ENCODE data around the gene DNAH6.

DNAH6 gene

DNA sequence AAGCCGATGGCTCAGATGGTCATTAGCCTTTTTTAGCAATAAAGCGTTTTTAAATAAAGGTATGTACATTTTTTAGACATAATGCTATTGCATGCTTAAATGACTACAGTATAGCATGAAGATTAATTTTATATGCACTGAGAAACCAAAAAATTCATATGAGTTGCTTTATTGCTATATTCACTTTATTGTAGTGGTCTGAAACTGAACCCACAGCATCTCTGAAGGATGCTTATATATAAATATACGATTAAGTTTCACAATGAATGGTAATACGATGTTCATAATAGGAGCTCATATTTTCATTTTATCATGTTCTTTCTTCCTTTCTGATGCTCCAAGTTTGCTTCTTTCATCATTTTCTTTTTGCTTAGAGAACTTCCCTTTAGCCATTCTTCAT, 132.8 kb downstream of the DNAH6 start:
- Histone ChIP-seq H3K27ac (ENCODE audit: low read depth, low read length) (no peak overlapping the region), H3K4me1 (ENCODE audit: control insufficient read depth, insufficient read depth, low read length, unreplicated experiment) (no peaks in the 10 kb centered on the region), H3K27me3 (ENCODE audit: insufficient read depth, low read length) (peaks cover 91% of the 10 kb centered on the region), H3K79me2 (ENCODE audit: control insufficient read depth, insufficient read depth, low read length, unreplicated experiment) (no peaks in the 10 kb centered on the region), H3K4me3 (ENCODE audit: low read depth, low read length) (no peak overlapping the region), H3K36me3 (ENCODE audit: insufficient read depth, low read length) (no peaks in the 10 kb centered on the region), H2AFZ (ENCODE audit: low read length, unreplicated experiment) (no peak overlapping the region)

GRCh38 chr2:84649487-84650142, 133.3 kb downstream of the DNAH6 start:
- Histone ChIP-seq H2AFZ (ENCODE audit: low read length, unreplicated experiment) (no peak overlapping the region), H3K4me3 (ENCODE audit: low read depth, low read length) (no peak overlapping the region), H3K79me2 (ENCODE audit: control insufficient read depth, insufficient read depth, low read length, unreplicated experiment) (no peaks in the 10 kb centered on the region), H3K27me3 (ENCODE audit: insufficient read depth, low read length) (peaks cover 91% of the 10 kb centered on the region), H3K27ac (ENCODE audit: low read depth, low read length) (no peak overlapping the region), H3K36me3 (ENCODE audit: insufficient read depth, low read length) (no peaks in the 10 kb centered on the region), H3K4me1 (ENCODE audit: control insufficient read depth, insufficient read depth, low read length, unreplicated experiment) (no peaks in the 10 kb centered on the region)

GRCh38 chr2:84652431-84652830, 136.1 kb downstream of the DNAH6 start:
- H3K4me3 ChIP-seq (ENCODE audit: low read depth, low read length) = no peak overlapping the region
- peaks cover 94% of the 10 kb centered on the region for H3K27me3 ChIP-seq (ENCODE audit: insufficient read depth, low read length)
- no peaks in the 10 kb centered on the region for H3K79me2 ChIP-seq (ENCODE audit: control insufficient read depth, insufficient read depth, low read length, unreplicated experiment)
- no peaks in the 10 kb centered on the region for H3K4me1 ChIP-seq (ENCODE audit: control insufficient read depth, insufficient read depth, low read length, unreplicated experiment)
- no peaks in the 10 kb centered on the region for H3K36me3 ChIP-seq (ENCODE audit: insufficient read depth, low read length)
- no peak overlapping the region for H2AFZ ChIP-seq (ENCODE audit: low read length, unreplicated experiment)
- no peak overlapping the region for H3K27ac ChIP-seq (ENCODE audit: low read depth, low read length)

GRCh38 chr2:84653302-84653701, 137.0 kb downstream of the DNAH6 start:
- H3K36me3 ChIP-seq (ENCODE audit: insufficient read depth, low read length) = no peaks in the 10 kb centered on the region
- H3K27ac ChIP-seq (ENCODE audit: low read depth, low read length) = no peak overlapping the region
- H2AFZ ChIP-seq (ENCODE audit: low read length, unreplicated experiment) = no peak overlapping the region
- H3K4me1 ChIP-seq (ENCODE audit: control insufficient read depth, insufficient read depth, low read length, unreplicated experiment) = no peaks in the 10 kb centered on the region
- H3K79me2 ChIP-seq (ENCODE audit: control insufficient read depth, insufficient read depth, low read length, unreplicated experiment) = no peaks in the 10 kb centered on the region
- H3K27me3 ChIP-seq (ENCODE audit: insufficient read depth, low read length) = peaks cover 93% of the 10 kb centered on the region
- H3K4me3 ChIP-seq (ENCODE audit: low read depth, low read length) = no peak overlapping the region

DNA sequence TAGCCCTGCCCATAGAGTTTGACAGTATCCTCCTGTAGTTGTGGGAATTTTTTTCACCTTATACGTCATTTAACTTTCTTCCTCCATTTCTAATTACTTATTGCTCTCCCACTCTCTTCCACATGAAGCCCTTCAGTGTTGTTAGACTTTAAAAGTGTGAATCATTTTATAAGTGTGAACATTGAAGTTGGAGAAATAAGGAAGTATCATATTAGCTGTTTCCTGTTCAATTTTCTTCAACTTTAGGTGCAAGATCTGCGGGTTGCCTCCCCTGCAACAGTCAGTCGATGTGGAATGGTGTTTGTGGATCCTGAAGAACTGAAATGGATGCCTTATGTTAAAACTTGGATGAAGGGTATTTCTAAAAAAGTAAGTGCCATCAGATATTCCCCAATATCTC, 138.1 kb downstream of the DNAH6 start:
- Histone ChIP-seq H3K27me3 (ENCODE audit: insufficient read depth, low read length) (peaks cover 88% of the 10 kb centered on the region), H3K79me2 (ENCODE audit: control insufficient read depth, insufficient read depth, low read length, unreplicated experiment) (no peaks in the 10 kb centered on the region), H3K36me3 (ENCODE audit: insufficient read depth, low read length) (no peaks in the 10 kb centered on the region), H3K4me3 (ENCODE audit: low read depth, low read length) (no peak overlapping the region), H3K4me1 (ENCODE audit: control insufficient read depth, insufficient read depth, low read length, unreplicated experiment) (no peaks in the 10 kb centered on the region), H3K27ac (ENCODE audit: low read depth, low read length) (no peak overlapping the region), H2AFZ (ENCODE audit: low read length, unreplicated experiment) (no peak overlapping the region)

DNA sequence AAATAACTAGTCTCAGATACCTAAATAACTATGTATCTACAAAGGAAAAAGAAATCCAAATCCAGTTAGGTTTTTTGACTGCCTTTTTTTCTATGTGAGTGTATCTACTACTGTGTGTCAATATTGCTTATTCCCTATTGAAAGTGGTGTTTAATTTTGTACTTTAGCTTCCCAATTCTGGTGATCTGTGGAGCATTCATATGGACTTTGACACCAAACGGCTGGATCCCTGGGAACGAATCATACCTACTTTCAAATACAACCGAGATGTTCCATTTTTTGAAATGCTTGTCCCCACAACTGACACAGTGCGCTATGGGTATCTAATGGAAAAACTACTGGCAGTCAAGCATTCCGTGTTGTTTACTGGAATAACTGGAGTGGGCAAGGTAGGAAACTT, 152.8 kb downstream of the DNAH6 start:
- H3K79me2 ChIP-seq (ENCODE audit: control insufficient read depth, insufficient read depth, low read length, unreplicated experiment) = no peaks in the 10 kb centered on the region
- H3K4me3 ChIP-seq (ENCODE audit: low read depth, low read length) = no peak overlapping the region
- H3K27me3 ChIP-seq (ENCODE audit: insufficient read depth, low read length) = peaks cover 57% of the 10 kb centered on the region
- H3K36me3 ChIP-seq (ENCODE audit: insufficient read depth, low read length) = no peaks in the 10 kb centered on the region
- H3K27ac ChIP-seq (ENCODE audit: low read depth, low read length) = no peak overlapping the region
- no peaks in the 10 kb centered on the region for H3K4me1 ChIP-seq (ENCODE audit: control insufficient read depth, insufficient read depth, low read length, unreplicated experiment)
- no peak overlapping the region for H2AFZ ChIP-seq (ENCODE audit: low read length, unreplicated experiment)

- Histone ChIP-seq H2AFZ (ENCODE audit: low read length, unreplicated experiment) (no peak overlapping the region), H3K27me3 (ENCODE audit: insufficient read depth, low read length) (peaks cover 72% of the 10 kb centered on the region), H3K79me2 (ENCODE audit: control insufficient read depth, insufficient read depth, low read length, unreplicated experiment) (no peaks in the 10 kb centered on the region), H3K4me1 (ENCODE audit: control insufficient read depth, insufficient read depth, low read length, unreplicated experiment) (no peaks in the 10 kb centered on the region), H3K27ac (ENCODE audit: low read depth, low read length) (no peak overlapping the region), H3K4me3 (ENCODE audit: low read depth, low read length) (no peak overlapping the region), H3K36me3 (ENCODE audit: insufficient read depth, low read length) (no peaks in the 10 kb centered on the region)
These were observed 157.8 kb downstream of the DNAH6 start for GRCh38 chr2:84674099-84674498.

DNA sequence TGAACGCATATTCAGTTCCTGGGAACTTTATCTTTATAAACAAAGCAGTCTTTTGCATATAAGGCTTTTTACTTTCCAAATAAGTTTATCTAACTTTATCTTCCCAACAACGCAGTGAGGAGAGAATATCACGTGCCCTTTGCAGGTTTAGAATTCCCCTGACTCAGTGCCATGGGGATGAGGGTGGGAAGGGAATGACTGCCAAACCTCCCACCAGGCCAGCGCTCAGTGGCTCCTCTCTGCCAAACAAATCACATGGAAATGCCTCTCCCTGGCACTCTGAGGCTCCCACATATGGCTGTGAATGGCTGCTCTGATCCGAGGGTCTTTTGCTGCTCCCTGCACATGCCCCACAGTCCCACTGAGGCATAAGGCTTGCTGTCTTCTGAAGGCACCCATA, 158.3 kb downstream of the DNAH6 start:
- H3K4me1 ChIP-seq (ENCODE audit: control insufficient read depth, insufficient read depth, low read length, unreplicated experiment) = no peaks in the 10 kb centered on the region
- H2AFZ ChIP-seq (ENCODE audit: low read length, unreplicated experiment) = no peak overlapping the region
- H3K27me3 ChIP-seq (ENCODE audit: insufficient read depth, low read length) = peaks cover 72% of the 10 kb centered on the region
- no peaks in the 10 kb centered on the region for H3K79me2 ChIP-seq (ENCODE audit: control insufficient read depth, insufficient read depth, low read length, unreplicated experiment)
- H3K4me3 ChIP-seq (ENCODE audit: low read depth, low read length) = no peak overlapping the region
- H3K27ac ChIP-seq (ENCODE audit: low read depth, low read length) = no peak overlapping the region
- no peaks in the 10 kb centered on the region for H3K36me3 ChIP-seq (ENCODE audit: insufficient read depth, low read length)

GRCh38 chr2:84676295-84676694, 160.0 kb downstream of the DNAH6 start:
- H3K4me3 ChIP-seq (ENCODE audit: low read depth, low read length) = no peak overlapping the region
- peaks cover 68% of the 10 kb centered on the region for H3K27me3 ChIP-seq (ENCODE audit: insufficient read depth, low read length)
- no peaks in the 10 kb centered on the region for H3K79me2 ChIP-seq (ENCODE audit: control insufficient read depth, insufficient read depth, low read length, unreplicated experiment)
- H2AFZ ChIP-seq (ENCODE audit: low read length, unreplicated experiment) = no peak overlapping the region
- no peaks in the 10 kb centered on the region for H3K36me3 ChIP-seq (ENCODE audit: insufficient read depth, low read length)
- no peak overlapping the region for H3K27ac ChIP-seq (ENCODE audit: low read depth, low read length)
- H3K4me1 ChIP-seq (ENCODE audit: control insufficient read depth, insufficient read depth, low read length, unreplicated experiment) = no peaks in the 10 kb centered on the region

DNA sequence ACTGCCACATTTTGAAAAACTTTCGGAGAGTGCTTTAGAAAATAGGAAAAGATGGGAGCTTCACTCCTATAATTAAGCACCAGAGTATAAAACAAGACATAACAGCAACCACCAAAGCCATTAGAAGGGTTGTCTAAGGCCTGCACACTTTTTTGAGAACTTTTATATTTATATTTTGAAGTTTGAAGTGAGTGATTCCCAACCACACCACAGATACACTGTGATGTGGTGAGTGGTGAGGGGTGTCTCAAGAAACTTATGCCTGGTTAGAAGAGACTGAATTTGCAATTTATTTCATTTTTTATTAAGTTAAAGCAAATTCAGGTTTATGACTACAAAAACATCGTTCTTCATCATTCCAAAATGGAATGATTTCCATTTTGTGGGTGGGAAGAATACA, 161.9 kb downstream of the DNAH6 start:
- H3K27ac ChIP-seq (ENCODE audit: low read depth, low read length) = no peak overlapping the region
- no peak overlapping the region for H2AFZ ChIP-seq (ENCODE audit: low read length, unreplicated experiment)
- H3K27me3 ChIP-seq (ENCODE audit: insufficient read depth, low read length) = peaks cover 66% of the 10 kb centered on the region
- H3K4me3 ChIP-seq (ENCODE audit: low read depth, low read length) = no peak overlapping the region
- H3K79me2 ChIP-seq (ENCODE audit: control insufficient read depth, insufficient read depth, low read length, unreplicated experiment) = no peaks in the 10 kb centered on the region
- H3K4me1 ChIP-seq (ENCODE audit: control insufficient read depth, insufficient read depth, low read length, unreplicated experiment) = no peaks in the 10 kb centered on the region
- no peaks in the 10 kb centered on the region for H3K36me3 ChIP-seq (ENCODE audit: insufficient read depth, low read length)

GRCh38 chr2:84686783-84687476, 170.6 kb downstream of the DNAH6 start:
- Histone ChIP-seq H3K27ac (ENCODE audit: low read depth, low read length) (no peak overlapping the region), H2AFZ (ENCODE audit: low read length, unreplicated experiment) (no peak overlapping the region), H3K79me2 (ENCODE audit: control insufficient read depth, insufficient read depth, low read length, unreplicated experiment) (no peaks in the 10 kb centered on the region), H3K36me3 (ENCODE audit: insufficient read depth, low read length) (no peaks in the 10 kb centered on the region), H3K27me3 (ENCODE audit: insufficient read depth, low read length) (peaks cover 12% of the 10 kb centered on the region), H3K4me3 (ENCODE audit: low read depth, low read length) (no peak overlapping the region), H3K4me1 (ENCODE audit: control insufficient read depth, insufficient read depth, low read length, unreplicated experiment) (no peaks in the 10 kb centered on the region)

All from ACC112 (cell line).